Body of pancreas (tissue), 4 donors: ENCODE measurements around the gene ATP5PD.

ENCODE experiments used
- CTCF ChIP-seq, 7 experiments: fragments of 450-650 bp in 4 of 7; fragments of 200-600 bp in 3 of 7; sonication (generic) in 3 of 7; IDR thresholded peaks; one replicate each; pipeline ENCODE4 v1.5.1; 2016 to 2019; ENCODE audit warnings: antibody characterized with exemption in 7 of 7
- POLR2A ChIP-seq, 3 donors: fragments of 450-650 bp; IDR thresholded peaks; one replicate each; pipeline ENCODE4 v1.6.1; 2016; ENCODE audit warnings: antibody characterized with exemption in 3 of 3, mild to moderate bottlenecking in 2 of 3

- no peak for TF ChIP-seq CTCF (IDR thresholded peaks at IDR 0.05)
- TF ChIP-seq POLR2A (IDR thresholded peaks at IDR 0.05): no peak
Observed at GRCh38 chr17:75048249-75048878, 1.6 kb upstream of the ATP5PD start.
